HG03280 (cell line): ENCODE results near the gene PRDM5.

Experiments used
- ATAC-seq: cut with Tn5 transposase; IDR thresholded peaks from one replicate; pipeline ENCODE4 v1.9.1; 2021; ENCODE audit warnings: mild to moderate bottlenecking, moderate library complexity; ENCODE audit not compliant: unreplicated experiment

PRDM5 gene

DNA sequence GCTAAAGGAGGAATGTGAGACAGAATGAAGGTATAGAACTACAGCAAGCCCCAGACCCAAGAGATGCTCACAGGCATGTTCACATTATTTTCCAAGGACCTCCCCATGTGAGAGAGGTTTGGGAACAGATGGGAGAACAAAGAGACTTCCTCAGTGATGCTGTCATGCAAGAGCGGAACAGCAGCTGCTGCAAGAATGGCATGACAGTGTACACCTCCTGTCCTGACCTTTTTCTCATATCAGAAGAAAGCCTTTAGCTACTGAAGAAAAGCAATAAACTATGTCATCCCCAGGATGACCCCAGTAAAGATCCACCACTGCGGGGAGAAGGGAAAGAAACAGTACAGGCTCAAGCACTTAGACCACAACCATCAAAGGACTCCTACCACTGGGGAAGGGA is 7.2 kb downstream of the PRDM5 start:
- ATAC-seq: no peak

DNA sequence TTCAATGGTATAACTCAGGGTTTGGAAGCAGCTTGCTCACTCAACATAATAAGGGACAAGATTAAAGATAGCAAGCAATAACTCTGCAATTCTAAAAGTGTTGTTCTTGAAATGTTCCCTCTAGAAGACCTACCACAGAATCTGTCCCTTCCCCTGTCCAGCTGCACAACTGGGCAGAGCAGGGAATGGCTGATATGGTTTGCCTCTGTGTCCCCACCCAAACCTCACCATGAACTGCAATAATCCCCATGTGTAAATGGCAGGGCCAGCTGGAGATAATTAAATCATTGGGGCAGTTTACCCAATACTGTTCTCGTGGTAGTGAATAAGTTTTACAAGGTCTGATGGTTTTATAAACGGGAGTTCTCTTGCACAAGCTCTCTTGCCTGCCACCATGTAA is 19.1 kb downstream of the PRDM5 start:
- ATAC-seq: no peak

DNA sequence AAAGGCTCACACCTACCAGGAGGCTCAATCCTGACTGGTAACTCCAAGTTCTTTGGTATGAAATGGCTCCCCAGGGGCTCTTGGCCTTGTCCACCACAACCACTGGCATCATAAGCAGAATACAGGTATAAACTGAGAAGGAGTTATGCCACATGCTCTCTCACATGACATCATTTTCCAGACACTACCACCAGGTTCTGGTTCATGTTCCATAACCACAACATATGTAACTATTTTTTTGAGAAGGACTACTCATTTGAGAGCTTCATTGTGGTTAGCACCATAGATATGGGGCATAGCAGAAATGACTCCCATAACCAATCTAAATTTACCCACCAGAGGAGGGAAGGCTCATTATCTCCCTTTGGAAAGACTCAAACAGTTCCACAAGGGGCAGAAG is 19.6 kb downstream of the PRDM5 start:
- no peak for ATAC-seq

DNA sequence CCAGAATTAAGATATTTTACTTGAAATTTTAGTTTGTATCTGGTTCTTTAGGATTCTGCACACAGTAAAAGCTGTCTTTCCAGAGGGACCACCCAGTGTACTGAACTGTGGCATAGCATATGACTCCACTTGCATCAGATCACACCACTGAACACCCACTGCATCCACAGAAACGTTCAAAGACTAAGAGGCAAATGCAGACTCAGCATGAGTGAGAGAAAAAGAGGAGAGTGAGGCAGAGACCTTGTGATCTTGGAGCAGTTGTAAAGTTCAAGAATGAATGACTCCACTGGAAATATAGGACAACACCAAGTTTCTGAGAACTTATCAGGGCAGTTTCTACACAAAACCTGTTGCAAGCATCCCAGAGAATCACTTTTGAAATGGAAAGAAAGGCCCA is 20.8 kb downstream of the PRDM5 start:
- ATAC-seq: no peak

DNA sequence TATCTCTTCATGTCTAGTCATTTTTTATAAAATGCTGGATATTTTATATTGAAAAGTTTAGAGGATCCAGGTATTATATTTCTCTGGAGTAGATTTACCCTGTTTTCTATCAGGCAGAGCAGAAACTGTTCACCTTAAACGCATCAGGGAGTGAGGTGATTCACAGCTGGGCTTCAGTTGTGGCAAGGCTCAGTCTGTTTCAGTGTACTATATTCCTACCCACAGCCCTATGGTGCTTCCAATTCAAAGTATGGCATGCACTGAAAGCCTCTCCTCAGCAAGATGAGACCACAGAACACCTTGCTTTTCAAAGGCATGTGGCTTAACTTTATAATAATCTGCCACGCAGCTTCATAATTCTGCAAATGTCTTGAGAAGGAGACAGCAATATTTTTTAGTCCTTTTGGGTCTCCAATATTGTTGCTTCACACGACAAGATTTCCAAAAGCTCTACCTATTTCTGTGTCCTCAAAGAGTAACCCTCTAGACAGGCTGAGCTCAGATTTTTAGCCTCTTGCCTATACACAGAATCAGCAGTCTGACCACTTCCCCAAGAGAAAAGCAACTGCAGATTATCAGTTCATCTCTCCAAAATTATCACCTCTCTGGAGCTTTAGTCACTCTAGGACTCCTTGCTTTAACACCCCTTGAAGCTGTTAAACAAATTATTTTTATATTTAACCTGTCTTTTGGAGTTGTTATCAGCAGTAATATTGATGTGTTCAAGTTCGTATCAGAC is 24.4 kb downstream of the PRDM5 start:
- ATAC-seq: no peak

DNA sequence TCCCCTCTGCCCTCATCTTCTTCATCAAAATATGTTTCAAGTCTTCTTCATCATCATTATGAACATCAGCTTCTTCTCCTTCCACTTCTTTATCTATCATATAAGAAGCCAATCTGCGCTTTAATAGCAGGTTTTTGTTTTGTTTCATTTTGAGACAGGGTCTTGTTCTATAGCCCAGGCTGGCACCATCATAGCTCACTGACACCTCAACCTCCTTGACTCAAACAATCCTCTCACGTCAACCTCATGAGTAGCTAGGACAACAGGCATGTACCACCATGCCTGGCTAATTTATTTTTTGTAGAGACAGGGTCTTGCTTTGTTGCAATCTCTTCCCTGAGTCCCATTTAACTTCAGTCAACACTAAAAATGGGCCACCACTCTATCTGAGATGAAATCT is 27.0 kb downstream of the PRDM5 start:
- no peak for ATAC-seq

DNA sequence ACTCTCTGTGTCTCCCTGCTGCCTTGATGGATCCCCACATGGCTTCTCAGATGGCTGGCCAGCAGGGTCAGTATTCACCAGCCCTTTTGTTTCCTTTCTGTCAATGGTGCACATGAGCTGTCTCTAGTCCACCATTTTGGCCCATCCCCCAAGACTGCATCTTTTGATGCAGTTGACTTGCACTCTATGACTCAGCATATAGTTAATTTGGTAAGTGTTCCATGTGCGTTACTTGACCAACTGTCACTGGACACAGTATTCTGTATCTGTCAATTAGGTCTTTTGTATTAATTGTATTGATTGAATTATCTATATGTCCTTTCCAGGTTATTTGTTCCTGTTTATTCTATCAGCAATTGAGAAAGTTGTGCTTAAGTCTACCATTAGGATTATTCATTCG is 29.2 kb downstream of the PRDM5 start:
- no peak for ATAC-seq

DNA sequence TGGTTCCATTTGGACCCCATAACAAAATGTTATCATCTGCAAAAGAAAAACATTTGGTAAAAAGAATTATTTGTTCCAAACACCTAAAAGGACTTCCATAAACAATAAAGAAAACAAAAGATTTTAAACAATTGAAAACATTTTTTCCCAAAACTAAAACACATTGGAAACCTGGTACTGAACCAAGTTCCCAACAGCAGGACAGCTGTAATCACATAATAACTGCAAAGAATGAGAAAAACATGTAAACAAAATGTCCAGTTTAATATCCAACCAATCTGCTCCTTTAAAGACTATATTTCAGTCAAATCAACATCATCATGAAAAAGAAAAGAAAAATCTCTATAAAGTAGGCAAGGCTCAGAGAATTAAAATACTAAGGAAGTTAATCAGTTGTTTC is 36.3 kb downstream of the PRDM5 start:
- ATAC-seq: no peak

DNA sequence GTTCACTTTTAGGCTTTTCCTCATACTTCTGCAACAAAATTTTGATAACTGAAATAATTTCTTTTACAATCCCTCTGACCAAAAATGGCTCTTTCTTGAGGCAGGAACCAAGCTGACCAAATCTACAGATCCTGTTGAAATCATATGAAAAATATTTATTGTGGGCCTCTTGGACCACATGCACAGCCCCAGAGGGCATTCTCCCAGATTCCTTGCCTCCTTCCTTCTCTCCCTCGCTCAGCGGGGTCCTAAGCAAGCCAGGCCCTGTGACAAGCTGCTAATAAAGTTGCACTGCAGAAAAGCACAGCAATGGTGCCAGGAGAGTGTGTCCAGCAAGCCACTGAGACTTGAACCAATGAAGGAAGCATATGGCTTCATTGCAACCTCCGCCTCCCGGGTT is 40.7 kb downstream of the PRDM5 start:
- ATAC-seq: no peak

DNA sequence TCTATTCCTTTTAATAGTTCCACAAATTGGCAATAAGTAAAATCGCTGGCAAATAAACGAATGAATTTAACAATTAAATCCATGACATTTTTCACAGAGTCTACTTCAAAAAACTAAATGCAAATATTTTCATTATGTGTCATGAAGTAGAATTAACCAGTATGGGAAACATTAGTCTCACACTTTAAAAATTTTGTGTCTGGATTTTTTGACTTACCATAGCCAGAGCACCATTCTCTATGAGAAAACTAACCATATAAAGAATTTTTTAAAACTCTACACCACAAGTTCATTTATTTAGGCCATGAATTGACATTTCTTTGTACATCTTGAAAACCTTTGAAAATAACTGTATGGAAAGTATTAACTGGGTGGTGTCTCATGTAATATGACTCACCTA is 41.2 kb downstream of the PRDM5 start:
- ATAC-seq: no peak

DNA sequence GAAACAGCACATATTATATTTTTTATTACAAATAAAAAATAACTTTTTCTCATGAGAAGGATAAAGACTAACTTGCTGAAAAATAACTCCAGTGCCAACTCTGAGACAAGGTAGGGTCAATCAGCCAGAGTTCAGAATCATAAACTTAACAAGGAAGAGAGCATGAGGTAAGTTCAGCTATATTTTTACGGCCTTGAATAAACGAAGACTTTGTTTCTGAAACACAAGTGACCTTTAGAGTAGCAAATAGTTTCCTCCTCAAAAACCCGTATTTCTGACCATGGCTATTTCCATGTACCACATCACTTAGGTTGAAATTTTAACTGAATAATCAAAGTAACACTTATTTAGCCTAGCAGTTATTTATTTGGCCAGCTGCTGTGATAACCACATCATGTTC is 45.5 kb downstream of the PRDM5 start:
- ATAC-seq: no peak

DNA sequence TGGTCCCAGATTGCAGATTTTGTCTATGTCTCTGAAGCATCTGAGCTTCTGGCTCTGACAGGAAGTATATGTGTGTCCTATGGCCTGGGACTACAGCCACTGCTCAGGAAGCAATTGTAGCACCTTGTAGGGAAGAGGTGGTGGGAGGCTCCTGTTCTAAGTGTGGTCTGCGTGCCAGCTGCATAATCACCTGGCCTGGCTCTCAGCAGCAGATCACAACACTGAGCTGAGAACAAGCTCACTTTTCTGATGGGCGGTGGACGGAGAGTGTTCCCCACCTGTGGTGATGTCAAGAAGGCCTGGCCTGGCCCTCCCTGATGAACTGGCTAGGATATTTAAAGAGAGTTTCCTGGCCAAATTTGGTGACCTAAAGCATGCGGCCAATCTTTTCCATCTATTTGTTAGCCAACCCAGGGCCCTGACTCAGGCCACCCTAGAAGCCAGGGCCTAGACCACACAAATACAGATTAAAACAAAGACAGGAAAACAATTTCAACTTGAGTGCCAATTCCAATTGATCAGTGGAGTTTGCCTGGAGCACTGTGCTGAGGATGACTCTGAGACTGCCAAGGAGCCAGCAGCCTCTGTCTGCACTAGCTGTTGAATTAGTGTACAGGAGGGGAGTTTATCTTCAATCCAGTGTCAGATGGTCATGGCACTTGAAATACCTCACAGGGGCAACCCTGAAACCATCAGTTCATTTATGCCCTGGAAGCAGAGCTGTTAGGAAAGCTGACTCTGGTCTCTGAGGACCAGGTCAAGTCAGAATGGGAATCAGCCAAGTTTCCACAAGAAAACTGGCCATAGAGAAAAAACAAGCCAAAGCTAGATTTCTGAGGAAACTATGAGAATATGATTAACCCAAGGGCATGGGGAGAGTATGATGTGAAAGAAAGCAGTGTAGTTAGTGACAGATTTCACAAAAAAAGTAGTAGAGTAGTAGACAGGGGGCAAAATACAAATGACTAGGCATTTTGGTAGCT is 47.4 kb downstream of the PRDM5 start:
- no peak for ATAC-seq

DNA sequence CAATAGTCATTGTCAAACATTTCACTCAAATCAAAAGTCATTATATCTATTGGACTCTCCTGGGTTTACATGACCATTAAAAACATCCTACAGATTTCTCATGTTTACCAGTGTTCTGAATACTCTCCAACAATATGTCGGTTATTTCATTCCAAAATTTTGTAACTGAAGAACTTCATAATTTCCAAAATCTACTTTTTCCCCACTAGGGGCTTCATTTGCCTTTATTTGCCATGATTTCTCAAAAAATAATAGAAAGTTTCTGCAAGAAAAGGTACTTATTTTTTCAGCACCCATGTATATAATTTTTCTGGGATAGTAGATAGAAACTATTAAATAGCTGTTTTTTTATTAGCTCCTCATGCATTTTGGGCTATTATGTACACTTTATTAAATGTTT is 49.0 kb downstream of the PRDM5 start:
- ATAC-seq: no peak

DNA sequence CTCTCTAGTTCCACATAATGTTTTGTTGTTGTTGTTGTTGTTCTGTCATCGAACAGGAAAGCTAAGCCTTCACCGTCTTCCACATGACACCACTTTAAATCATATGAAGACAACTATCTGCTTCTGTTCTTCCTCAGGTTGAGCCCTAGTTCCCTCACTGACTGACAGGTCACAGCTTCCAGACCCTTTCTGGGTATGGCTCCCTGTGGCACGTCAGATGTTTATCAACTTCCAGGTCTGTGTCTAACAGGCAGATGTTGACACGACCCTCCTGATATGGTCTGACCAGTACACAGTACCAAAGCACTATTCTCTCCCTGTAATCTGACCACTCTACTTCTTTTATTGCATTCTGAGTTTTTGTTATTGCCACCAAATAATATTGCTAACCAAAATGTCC is 51.4 kb downstream of the PRDM5 start:
- no peak for ATAC-seq

DNA sequence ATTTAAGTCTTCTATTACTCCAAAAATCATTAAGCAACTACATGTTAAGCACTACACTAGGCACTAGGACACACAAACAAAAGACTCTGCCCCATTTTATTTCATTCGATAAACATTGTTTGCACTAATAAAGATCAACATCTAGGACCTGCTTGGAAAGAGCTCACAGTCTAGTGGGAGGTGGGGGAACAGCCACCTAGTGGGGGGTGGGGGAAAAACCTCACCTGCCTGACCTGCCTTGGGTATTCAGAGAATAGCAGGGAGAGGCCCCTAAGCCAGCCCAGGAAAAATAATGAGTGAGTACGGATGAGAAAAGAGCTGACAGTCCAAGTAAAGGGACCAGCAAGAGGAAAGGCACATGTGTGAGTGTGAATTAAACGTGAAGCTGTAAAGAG is 52.2 kb downstream of the PRDM5 start:
- ATAC-seq: no peak

DNA sequence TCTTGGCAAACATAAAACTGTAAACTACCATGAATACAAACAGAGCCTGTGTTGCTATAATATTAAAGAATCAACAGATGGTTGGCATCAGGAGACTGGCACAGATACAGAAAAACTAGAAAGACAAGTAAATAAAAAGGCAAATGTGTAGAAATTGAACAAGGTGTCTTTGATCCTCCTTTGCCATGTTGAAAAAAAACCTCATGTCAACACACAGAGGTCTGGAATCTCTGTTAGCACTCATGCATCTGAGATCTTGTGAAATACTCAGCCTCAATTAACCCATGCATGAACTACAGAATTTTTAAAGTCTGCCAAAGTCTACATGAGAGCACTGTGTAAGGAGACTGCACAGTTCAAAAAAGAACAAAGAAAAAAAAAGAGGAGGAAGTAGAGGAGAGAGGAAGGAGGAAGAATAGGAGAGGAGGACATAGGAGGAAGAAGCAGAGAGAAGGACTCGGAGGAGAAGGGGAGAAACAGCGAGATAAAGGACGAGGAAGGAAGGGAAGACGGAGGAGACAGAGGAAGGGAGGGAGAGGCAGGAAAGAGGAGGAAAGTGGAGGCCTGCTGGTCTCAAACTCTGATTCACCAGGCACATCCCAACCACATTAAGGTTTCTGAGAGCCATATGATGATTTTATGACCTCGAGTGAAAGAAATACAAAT is 52.8 kb downstream of the PRDM5 start:
- ATAC-seq: no peak

DNA sequence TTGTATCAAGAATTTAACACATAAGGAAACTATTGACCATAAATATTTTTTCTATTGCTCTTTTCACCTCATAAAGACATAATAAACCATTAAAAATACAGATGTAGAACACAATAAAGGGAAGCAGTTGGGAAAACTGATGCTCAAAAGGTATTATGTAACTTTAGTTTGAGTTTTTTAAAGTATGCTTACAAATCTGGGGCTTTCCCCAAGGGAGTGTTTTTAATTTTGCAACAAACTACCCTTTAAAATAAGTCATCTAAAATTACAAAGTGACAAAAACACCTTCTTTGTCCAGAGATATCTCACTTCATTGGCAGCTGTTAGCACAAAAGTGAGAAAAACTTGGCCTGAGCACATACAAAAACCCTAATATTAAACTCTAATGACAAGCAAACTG is 55.0 kb downstream of the PRDM5 start:
- ATAC-seq: no peak

DNA sequence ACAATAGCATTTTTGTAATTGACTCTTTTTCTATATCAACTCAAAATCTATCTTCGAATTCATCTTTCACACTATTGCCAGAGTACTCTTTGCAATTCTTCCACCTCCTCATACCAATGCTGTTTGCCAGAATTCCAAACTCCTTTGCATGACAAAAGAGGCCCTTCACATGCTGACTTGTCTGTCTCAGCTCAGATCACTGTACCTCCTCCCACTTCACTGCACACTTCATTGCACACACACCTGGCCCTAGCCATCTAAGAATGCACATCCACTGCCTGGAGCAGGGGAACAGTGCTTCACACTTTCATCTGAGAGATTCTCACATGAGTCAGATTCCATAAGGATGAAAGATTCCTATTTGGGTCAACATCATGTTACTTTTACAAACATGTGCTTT is 56.5 kb downstream of the PRDM5 start:
- ATAC-seq: no peak

DNA sequence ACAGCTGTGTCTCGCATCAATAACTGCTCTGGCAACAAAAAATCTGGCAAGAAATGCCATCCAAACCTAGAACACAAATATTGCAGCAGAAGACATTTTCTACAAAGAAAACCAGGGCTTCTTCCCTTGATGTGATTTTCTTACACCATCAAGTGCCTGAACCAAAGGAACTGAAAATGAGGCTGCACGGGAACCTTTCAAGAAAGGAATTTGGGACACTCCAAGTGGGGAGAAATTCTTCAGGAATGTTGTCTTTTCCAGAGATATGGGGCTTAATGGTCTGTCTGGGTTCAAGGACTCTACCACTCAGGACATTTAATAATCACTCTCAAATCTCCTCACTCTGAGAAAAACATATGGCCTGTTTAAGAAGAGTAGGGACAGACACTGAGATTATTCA is 57.6 kb downstream of the PRDM5 start:
- ATAC-seq: no peak

DNA sequence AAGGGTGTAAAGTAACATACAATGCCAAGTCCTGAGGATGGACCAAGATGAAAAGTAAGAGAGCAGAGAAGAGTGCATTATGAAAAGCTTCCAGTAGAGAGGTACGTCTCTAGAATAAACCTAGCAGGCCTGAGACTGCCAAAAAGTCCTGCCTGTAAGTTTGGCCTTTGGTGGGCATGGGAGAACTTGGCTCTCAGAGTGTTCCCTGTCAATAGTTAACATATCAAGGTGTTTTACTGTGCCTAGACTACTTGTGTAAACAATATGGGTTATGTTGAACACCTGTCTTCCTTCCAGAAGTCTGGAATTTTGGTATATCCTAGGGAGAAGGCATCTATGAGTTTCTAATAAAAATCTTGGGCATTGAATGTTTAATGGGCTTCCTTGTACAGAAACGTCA is 60.1 kb downstream of the PRDM5 start:
- no peak for ATAC-seq

DNA sequence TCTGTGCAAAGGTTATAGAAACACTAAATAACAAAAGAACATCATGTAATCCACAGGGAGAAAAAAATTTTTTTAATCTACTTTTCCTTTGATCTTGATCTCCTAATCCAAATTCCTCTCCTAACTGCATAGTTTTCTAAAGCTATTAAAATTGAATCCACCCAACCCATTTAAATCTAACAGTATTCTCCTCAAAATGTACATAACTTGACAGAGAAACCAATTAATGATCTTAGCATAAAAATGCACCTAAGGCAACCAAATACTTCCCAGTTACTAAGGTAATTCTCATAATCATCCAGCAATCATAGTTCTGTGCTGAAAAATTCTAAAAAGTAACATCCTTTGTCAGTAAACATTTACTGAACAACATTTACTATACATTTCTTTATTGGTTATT is 60.7 kb downstream of the PRDM5 start:
- no peak for ATAC-seq

DNA sequence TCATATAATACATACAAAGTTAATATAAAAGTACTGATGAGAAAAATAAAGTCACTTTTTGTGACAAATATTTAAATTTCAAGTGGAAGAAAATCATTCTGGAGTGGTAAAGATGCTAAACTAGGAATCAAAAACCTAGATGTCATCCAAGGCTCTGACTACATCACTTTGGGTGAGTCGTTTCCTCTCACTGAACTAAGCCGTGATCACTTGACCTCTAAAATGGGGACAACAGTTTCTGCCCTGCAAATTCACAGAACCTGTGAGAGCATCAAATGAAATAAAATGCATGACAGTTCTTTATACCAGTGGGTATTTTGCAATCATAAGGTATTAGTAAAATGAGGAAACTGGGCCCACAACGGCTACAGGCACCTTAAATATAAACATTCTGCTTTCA is 63.8 kb downstream of the PRDM5 start:
- ATAC-seq: no peak
